Activated CD8-positive, alpha-beta memory T cell treated with anti-CD3 and anti-CD28 coated beads, Interleukin-2, amount 10 ng/mL, durations not matched to agents 7 days and 5 days (primary cell): Measurements from ENCODE around the gene CST9. TPM values are rescaled to one million over a fixed set of nuclear protein-coding genes. Genes with fewer than 3 reads are reported as not detected.
"Not testable (repeated sequence)": the region's sequence is repeated elsewhere in the genome, so short reads cannot be mapped to it uniquely, and the experiment has no call there.

ENCODE experiments used
- ATAC-seq: fragments of 150-1000 bp; cut with Tn5 transposase; one replicate; pipeline ENCODE4 v1.10.0; 2021; ENCODE audit warnings: moderate library complexity
- CTCF ChIA-PET: fragments of 350-600 bp; sonication (Branson Sonifier 250); formaldehyde crosslinking; loops from one replicate; lab custom pipeline; 2021; ENCODE audit warnings: antibody characterized with exemption; lab: Charles Lee
- DNase-seq: peaks from one replicate; pipeline ENCODE4 v3.0.0-alpha.2; 2020
- H3K27ac Mint-ChIP-seq: one replicate; pipeline ENCODE4 v1.8.0; 2021; ENCODE audit warnings: mild to moderate bottlenecking, mixed read lengths
- H3K27me3 Mint-ChIP-seq: one replicate; pipeline ENCODE4 v1.8.0; 2021; ENCODE audit warnings: mixed read lengths
- H3K36me3 Mint-ChIP-seq: one replicate; pipeline ENCODE4 v1.8.0; 2021; ENCODE audit warnings: mild to moderate bottlenecking, mixed read lengths
- H3K4me1 Mint-ChIP-seq: one replicate; pipeline ENCODE4 v1.8.0; 2021; ENCODE audit warnings: mixed read lengths
- H3K4me3 Mint-ChIP-seq: one replicate; pipeline ENCODE4 v1.8.0; 2021; ENCODE audit warnings: mild to moderate bottlenecking, moderate library complexity, mixed read lengths
- H3K9me3 Mint-ChIP-seq: one replicate; pipeline ENCODE4 v1.8.0; 2022; ENCODE audit warnings: low read depth, mixed read lengths
- total RNA-seq, 2 experiments: library from RNA; stranded (reverse); gene quantifications; one replicate each; pipeline ENCODE4 v1.2.3, GENCODE V29; 2021

CST9 gene
- total RNA-seq, 2 experiments from 2014 or later, result not detected

GRCh38 chr20:23624324-23624691, 18.6 kb upstream of the CST9 start:
- CTCF ChIA-PET, result no interaction called here
- H3K4me3 Mint-ChIP-seq, result no peak overlapping the region
- ATAC-seq (no peak), DNase-seq (no peak)
- no peaks in the 10 kb centered on the region for H3K36me3 Mint-ChIP-seq
- H3K27me3 Mint-ChIP-seq, result peaks cover 33% of the 10 kb centered on the region
- no peak overlapping the region for H3K27ac Mint-ChIP-seq
- no peaks in the 10 kb centered on the region for H3K9me3 Mint-ChIP-seq
- H3K4me1 Mint-ChIP-seq, result peaks cover 4% of the 10 kb centered on the region

- H3K9me3 Mint-ChIP-seq, result no peaks in the 10 kb centered on the region
- no peak overlapping the region for H3K4me3 Mint-ChIP-seq
- peaks cover 33% of the 10 kb centered on the region for H3K27me3 Mint-ChIP-seq
- ATAC-seq (no peak), DNase-seq (no peak)
- no peaks in the 10 kb centered on the region for H3K36me3 Mint-ChIP-seq
- peaks cover 4% of the 10 kb centered on the region for H3K4me1 Mint-ChIP-seq
- CTCF ChIA-PET, result no interaction called here
- no peak overlapping the region for H3K27ac Mint-ChIP-seq
Measured at GRCh38 chr20:23623666-23624323, 18.1 kb upstream of the CST9 start.

GRCh38 chr20:23622839-23623343, 17.2 kb upstream of the CST9 start:
- Mint-ChIP-seq H3K4me1 (peaks cover 4% of the 10 kb centered on the region), H3K27me3 (peaks cover 35% of the 10 kb centered on the region), H3K27ac (no peak overlapping the region), H3K36me3 (no peaks in the 10 kb centered on the region), H3K4me3 (peak overlapping the region; percentile 17), H3K9me3 (no peaks in the 10 kb centered on the region)
- ATAC-seq (no peak), DNase-seq (no peak)
- CTCF ChIA-PET, result no interaction called here

- ATAC-seq, DNase-seq, H3K27ac Mint-ChIP-seq, H3K4me3 Mint-ChIP-seq, H3K9me3 Mint-ChIP-seq, H3K36me3 Mint-ChIP-seq, H3K4me1 Mint-ChIP-seq, CTCF ChIA-PET: not testable (repeated sequence)
- peaks cover 34% of the 10 kb centered on the region for H3K27me3 Mint-ChIP-seq
Measured at GRCh38 chr20:23622401-23622800, 16.7 kb upstream of the CST9 start.

- H3K4me1 Mint-ChIP-seq, H3K9me3 Mint-ChIP-seq, H3K27ac Mint-ChIP-seq, H3K36me3 Mint-ChIP-seq, H3K4me3 Mint-ChIP-seq, CTCF ChIA-PET, DNase-seq, ATAC-seq: not testable (repeated sequence)
- H3K27me3 Mint-ChIP-seq, result peaks cover 34% of the 10 kb centered on the region
Measured at GRCh38 chr20:23620670-23621386, 15.1 kb upstream of the CST9 start.

GRCh38 chr20:23614163-23614562, 8.4 kb upstream of the CST9 start:
- peaks cover 20% of the 10 kb centered on the region for H3K27me3 Mint-ChIP-seq
- CTCF ChIA-PET, result no interaction called here
- ATAC-seq, result no peak
- H3K9me3 Mint-ChIP-seq, result no peaks in the 10 kb centered on the region
- H3K4me1 Mint-ChIP-seq, result no peaks in the 10 kb centered on the region
- H3K4me3 Mint-ChIP-seq, result no peak overlapping the region
- H3K27ac Mint-ChIP-seq, result no peak overlapping the region
- no peaks in the 10 kb centered on the region for H3K36me3 Mint-ChIP-seq
- DNase-seq, result no peak

GRCh38 chr20:23613676-23614075, 8.0 kb upstream of the CST9 start:
- no peak overlapping the region for H3K4me3 Mint-ChIP-seq
- CTCF ChIA-PET, result no interaction called here
- peaks cover 20% of the 10 kb centered on the region for H3K27me3 Mint-ChIP-seq
- H3K27ac Mint-ChIP-seq, result no peak overlapping the region
- H3K4me1 Mint-ChIP-seq, result no peaks in the 10 kb centered on the region
- no peaks in the 10 kb centered on the region for H3K9me3 Mint-ChIP-seq
- no peaks in the 10 kb centered on the region for H3K36me3 Mint-ChIP-seq
- ATAC-seq (no peak), DNase-seq (no peak)

GRCh38 chr20:23612396-23612795, 6.7 kb upstream of the CST9 start:
- no peak for DNase-seq
- Mint-ChIP-seq H3K4me3 (no peak overlapping the region), H3K27ac (no peak overlapping the region), H3K9me3 (no peaks in the 10 kb centered on the region), H3K4me1 (no peaks in the 10 kb centered on the region), H3K36me3 (no peaks in the 10 kb centered on the region), H3K27me3 (peaks cover 13% of the 10 kb centered on the region)
- CTCF ChIA-PET, result interaction anchor here (6.4 kb wide), 1 partner anchor 172 kb away, joined by 50 read pairs; the partner anchor contains the start of gene CSTL1
- ATAC-seq, result no peak

GRCh38 chr20:23609486-23610109, 3.9 kb upstream of the CST9 start:
- H3K4me3 Mint-ChIP-seq, result no peak overlapping the region
- H3K9me3 Mint-ChIP-seq, result no peaks in the 10 kb centered on the region
- no peaks in the 10 kb centered on the region for H3K36me3 Mint-ChIP-seq
- CTCF ChIA-PET, result interaction anchor here (0.9 to 6.4 kb wide), 3 partner anchors 160 to 172 kb away, joined by 3 to 50 read pairs (median 3); partner anchors contain the start of gene CSTL1
- ATAC-seq (no peak), DNase-seq (no peak)
- peaks cover 8% of the 10 kb centered on the region for H3K27me3 Mint-ChIP-seq
- peaks cover 8% of the 10 kb centered on the region for H3K4me1 Mint-ChIP-seq
- no peak overlapping the region for H3K27ac Mint-ChIP-seq

- H3K4me3 Mint-ChIP-seq, result no peak overlapping the region
- CTCF ChIA-PET, result interaction anchor here (2.2 to 6.4 kb wide), 3 partner anchors 162 to 168 kb away, joined by 12 to 50 read pairs (median 14); partner anchors contain the start of gene CSTL1
- H3K36me3 Mint-ChIP-seq, result no peaks in the 10 kb centered on the region
- peaks cover 8% of the 10 kb centered on the region for H3K27me3 Mint-ChIP-seq
- DNase-seq (no peak), ATAC-seq (no peak)
- H3K27ac Mint-ChIP-seq, result no peak overlapping the region
- H3K9me3 Mint-ChIP-seq, result no peaks in the 10 kb centered on the region
- H3K4me1 Mint-ChIP-seq, result peaks cover 8% of the 10 kb centered on the region
Measured at GRCh38 chr20:23608251-23608846, 2.6 kb upstream of the CST9 start.

GRCh38 chr20:23607497-23608245, 2.0 kb upstream of the CST9 start:
- peaks cover 8% of the 10 kb centered on the region for H3K27me3 Mint-ChIP-seq
- no peaks in the 10 kb centered on the region for H3K36me3 Mint-ChIP-seq
- H3K4me1 Mint-ChIP-seq, result peaks cover 8% of the 10 kb centered on the region
- DNase-seq (no peak), ATAC-seq (no peak)
- H3K27ac Mint-ChIP-seq, result no peak overlapping the region
- CTCF ChIA-PET, result interaction anchor here (0.8 to 6.4 kb wide), 7 partner anchors 161 to 382 kb away, joined by 3 to 50 read pairs (median 4); partner anchors contain the start of gene CSTL1
- H3K9me3 Mint-ChIP-seq, result no peaks in the 10 kb centered on the region
- no peak overlapping the region for H3K4me3 Mint-ChIP-seq

GRCh38 chr20:23606652-23607049, 934 bp upstream of the CST9 start:
- Mint-ChIP-seq H3K27me3 (peaks cover 3% of the 10 kb centered on the region), H3K27ac (no peak overlapping the region), H3K4me1 (peaks cover 8% of the 10 kb centered on the region), H3K4me3 (no peak overlapping the region), H3K36me3 (no peaks in the 10 kb centered on the region), H3K9me3 (no peaks in the 10 kb centered on the region)
- DNase-seq, result peak; percentile 80
- CTCF ChIA-PET, result interaction anchor here (0.6 to 6.4 kb wide), 10 partner anchors 33 to 381 kb away, joined by 3 to 50 read pairs (median 4); partner anchors contain the start of gene CSTL1
- peak; percentile 89 for ATAC-seq
